Osteocyte (in vitro differentiated cells): ENCODE data around the gene C1QA. TPM values are rescaled to one million over a fixed set of nuclear protein-coding genes. Genes with fewer than 3 reads are reported as not detected.

ENCODE experiments used
- DNase-seq: peaks from one replicate; pipeline ENCODE4 v3.0.0; 2021; ENCODE audit warnings: mixed read lengths; ENCODE audit not compliant: unreplicated experiment; ENCODE audit errors: extremely low spot score
- H3K27ac Mint-ChIP-seq: one replicate; pipeline ENCODE4 v1.8.0; 2021; ENCODE audit warnings: mild to moderate bottlenecking, mixed read lengths; ENCODE audit not compliant: unreplicated experiment
- H3K27me3 Mint-ChIP-seq: one replicate; pipeline ENCODE4 v1.8.0; 2021; ENCODE audit warnings: mixed read lengths; ENCODE audit not compliant: unreplicated experiment
- H3K36me3 Mint-ChIP-seq: one replicate; pipeline ENCODE4 v1.8.0; 2021; ENCODE audit warnings: mixed read lengths; ENCODE audit not compliant: unreplicated experiment
- H3K4me1 Mint-ChIP-seq: one replicate; pipeline ENCODE4 v1.8.0; 2021; ENCODE audit warnings: mixed read lengths; ENCODE audit not compliant: unreplicated experiment
- H3K4me3 Mint-ChIP-seq: one replicate; pipeline ENCODE4 v1.8.0; 2021; ENCODE audit warnings: mild to moderate bottlenecking, moderate library complexity, mixed read lengths; ENCODE audit not compliant: unreplicated experiment
- H3K9me3 Mint-ChIP-seq: one replicate; pipeline ENCODE4 v1.8.0; 2021; ENCODE audit warnings: mixed read lengths; ENCODE audit not compliant: unreplicated experiment
- CTCF ChIP-seq: fragments of 200-600 bp; sonication (generic); IDR thresholded peaks from 2 replicates; pipeline ENCODE4 v1.5.0; 2021; ENCODE audit warnings: antibody characterized with exemption, mild to moderate bottlenecking, moderate library complexity
- total RNA-seq: library from RNA; stranded (reverse); gene quantifications from 2 replicates; pipeline ENCODE4 v1.2.1, GENCODE V29; 2021

Gene C1QA
- total RNA-seq, 1 donor from 2014 or later, result not detected

GRCh38 chr1:22680726-22681125 is 44.3 kb downstream of the C1QA start:
- H3K27ac Mint-ChIP-seq, result no peak overlapping the region
- no peak for DNase-seq
- no peaks in the 10 kb centered on the region for H3K4me1 Mint-ChIP-seq
- no peak for TF ChIP-seq CTCF
- H3K9me3 Mint-ChIP-seq, result no peaks in the 10 kb centered on the region
- no peak overlapping the region for H3K4me3 Mint-ChIP-seq
- H3K36me3 Mint-ChIP-seq, result no peaks in the 10 kb centered on the region
- H3K27me3 Mint-ChIP-seq, result peaks cover 38% of the 10 kb centered on the region

- Mint-ChIP-seq H3K9me3 (no peaks in the 10 kb centered on the region), H3K36me3 (no peaks in the 10 kb centered on the region), H3K4me1 (no peaks in the 10 kb centered on the region), H3K4me3 (no peak overlapping the region), H3K27ac (no peak overlapping the region), H3K27me3 (peaks cover 45% of the 10 kb centered on the region)
- no peak for DNase-seq
- TF ChIP-seq CTCF, result no peak
These were observed 45.3 kb downstream of the C1QA start for GRCh38 chr1:22681556-22682276.

- TF ChIP-seq CTCF, result no peak
- H3K27ac Mint-ChIP-seq, result no peak overlapping the region
- no peak overlapping the region for H3K4me3 Mint-ChIP-seq
- no peaks in the 10 kb centered on the region for H3K36me3 Mint-ChIP-seq
- peaks cover 58% of the 10 kb centered on the region for H3K27me3 Mint-ChIP-seq
- no peak for DNase-seq
- no peaks in the 10 kb centered on the region for H3K4me1 Mint-ChIP-seq
- no peaks in the 10 kb centered on the region for H3K9me3 Mint-ChIP-seq
These were observed 47.1 kb downstream of the C1QA start for GRCh38 chr1:22683547-22683946.

- DNase-seq, result no peak
- Mint-ChIP-seq H3K9me3 (no peaks in the 10 kb centered on the region), H3K27me3 (peaks cover 62% of the 10 kb centered on the region), H3K4me1 (no peaks in the 10 kb centered on the region), H3K4me3 (no peak overlapping the region), H3K36me3 (no peaks in the 10 kb centered on the region), H3K27ac (no peak overlapping the region)
- no peak for TF ChIP-seq CTCF
These were observed 49.2 kb downstream of the C1QA start for GRCh38 chr1:22685591-22686059.

GRCh38 chr1:22687191-22687590 is 50.8 kb downstream of the C1QA start:
- H3K27ac Mint-ChIP-seq, result no peak overlapping the region
- H3K9me3 Mint-ChIP-seq, result no peaks in the 10 kb centered on the region
- H3K4me1 Mint-ChIP-seq, result no peaks in the 10 kb centered on the region
- peaks cover 61% of the 10 kb centered on the region for H3K27me3 Mint-ChIP-seq
- no peak overlapping the region for H3K4me3 Mint-ChIP-seq
- DNase-seq, result no peak
- no peaks in the 10 kb centered on the region for H3K36me3 Mint-ChIP-seq
- no peak for TF ChIP-seq CTCF
